K562 (cell line): ENCODE measurements around the gene BCAS3. TPM values are rescaled to one million over a fixed set of nuclear protein-coding genes. Genes with fewer than 3 reads are reported as not detected.

ENCODE experiments used
- ARHGAP35 ChIP-seq: fragments of 450-650 bp; IDR thresholded peaks from 2 replicates; pipeline ENCODE4 v1.6.1; 2018; ENCODE audit not compliant: partially characterized antibody
- EHMT2 ChIP-seq: fragments of 450-650 bp; IDR thresholded peaks from 2 replicates; pipeline ENCODE4 v1.6.1; 2018; ENCODE audit warnings: antibody characterized with exemption
- FOSL1 ChIP-seq: fragments of 200-800 bp; sonication (Bioruptor generic); conservative IDR thresholded peaks from 2 replicates; pipeline ENCODE4 v1.6.1; 2016; ENCODE audit warnings: missing genetic modification characterization, missing compliant biosample characterization
- FOXA3 ChIP-seq, 2 experiments: fragments of 450-650 bp in 1 of 2; sonication (generic) in 1 of 2; formaldehyde crosslinking; IDR thresholded peaks in 1 of 2; conservative IDR thresholded peaks in 1 of 2; 2 replicates each; pipeline versions ENCODE4 v1.4.0 to v1.8.0; 2020 to 2022; ENCODE audit warnings: mild to moderate bottlenecking in 2 of 2, missing genetic modification reagents in 1 of 2
- FOXK2 ChIP-seq, 2 experiments: fragments of 450-650 bp; IDR thresholded peaks in 1 of 2; conservative IDR thresholded peaks in 1 of 2; 2 replicates each; pipeline ENCODE4 v1.6.1; 2016; ENCODE audit warnings: low read depth in 2 of 2, mild to moderate bottlenecking in 1 of 2
- GTF2B ChIP-seq: IDR thresholded peaks from 2 replicates; pipeline ENCODE4 v1.6.1; 2011; ENCODE audit not compliant: insufficient read length; ENCODE audit errors: extremely low read depth
- HBP1 ChIP-seq: fragments of 450-650 bp; formaldehyde crosslinking; IDR thresholded peaks from 2 replicates; pipeline ENCODE4 v1.4.0; 2022; ENCODE audit warnings: missing genetic modification characterization
- ID3 ChIP-seq, 2 experiments: fragments of 250-450 bp in 1 of 2; fragments of 450-650 bp in 1 of 2; sonication (Bioruptor Pico) in 1 of 2; IDR thresholded peaks; 2 replicates each; pipeline versions ENCODE4 v1.6.1 to v1.8.0; 2016 to 2021; ENCODE audit warnings: mild to moderate bottlenecking in 2 of 2, moderate library complexity in 2 of 2, missing compliant biosample characterization in 1 of 2, missing genetic modification characterization in 1 of 2
- KAT8 ChIP-seq: fragments of 450-650 bp; IDR thresholded peaks from 2 replicates; pipeline ENCODE4 v1.6.1; 2016; ENCODE audit warnings: low read depth, mild to moderate bottlenecking
- MCM2 ChIP-seq: fragments of 450-650 bp; IDR thresholded peaks from 2 replicates; pipeline ENCODE4 v1.6.1; 2017; ENCODE audit warnings: low read depth, mild to moderate bottlenecking
- MXI1 ChIP-seq: IDR thresholded peaks from 2 replicates; pipeline ENCODE4 v1.6.1; 2011; ENCODE audit warnings: low read depth, mild to moderate bottlenecking, improper control_type of control experiment, low read length
- NBN ChIP-seq: fragments of 450-650 bp; IDR thresholded peaks from 2 replicates; pipeline ENCODE4 v1.6.1; 2016; ENCODE audit warnings: low read depth, mild to moderate bottlenecking
- NR4A1 ChIP-seq, 2 experiments: fragments of 250-450 bp in 1 of 2; fragments of 450-650 bp in 1 of 2; sonication (Bioruptor Pico) in 1 of 2; IDR thresholded peaks; 2 replicates each; pipeline versions ENCODE4 v1.4.0 to v1.6.1; 2016 to 2020; ENCODE audit warnings: mild to moderate bottlenecking in 2 of 2, missing compliant biosample characterization in 1 of 2, missing genetic modification characterization in 1 of 2, moderate library complexity in 1 of 2
- OTX1 ChIP-seq: fragments of 450-650 bp; formaldehyde crosslinking; IDR thresholded peaks from 2 replicates; pipeline ENCODE4 v1.4.0; 2022; ENCODE audit warnings: mild to moderate bottlenecking
- PCBP1 ChIP-seq: fragments of 200-400 bp; formaldehyde crosslinking; IDR thresholded peaks from 2 replicates; pipeline ENCODE4 v1.6.1; 2018; ENCODE audit warnings: mild to moderate bottlenecking, low read depth, low read length; ENCODE audit not compliant: poor library complexity, severe bottlenecking
- PHF20 ChIP-seq: fragments of 450-650 bp; IDR thresholded peaks from 2 replicates; pipeline ENCODE4 v1.6.1; 2018; ENCODE audit not compliant: partially characterized antibody
- POLR2B ChIP-seq: fragments of 450-650 bp; IDR thresholded peaks from 2 replicates; pipeline ENCODE4 v1.6.1; 2018; ENCODE audit warnings: low read depth; ENCODE audit not compliant: partially characterized antibody
- POLR2H ChIP-seq: IDR thresholded peaks from 2 replicates; pipeline ENCODE4 v1.6.1; 2016; ENCODE audit warnings: missing genetic modification characterization, low read depth, mild to moderate bottlenecking, control low read depth, missing compliant biosample characterization, moderate library complexity
- RBM25 ChIP-seq: fragments of 200-400 bp; formaldehyde crosslinking; IDR thresholded peaks from 2 replicates; pipeline ENCODE4 v1.6.1; 2018; ENCODE audit warnings: low read length, low read depth, moderate library complexity; ENCODE audit not compliant: severe bottlenecking
- SP1 ChIP-seq: sonication (generic); formaldehyde crosslinking; IDR thresholded peaks from 2 replicates; pipeline ENCODE4 v1.8.1; 2022; ENCODE audit warnings: mild to moderate bottlenecking, missing genetic modification reagents
- TBP ChIP-seq: optimal IDR thresholded peaks from 2 replicates; pipeline ENCODE3; 2011; ENCODE audit warnings: low read depth, low read length, improper control_type of control experiment
- ZBTB26 ChIP-seq: fragments of 450-650 bp; formaldehyde crosslinking; IDR thresholded peaks from 2 replicates; pipeline ENCODE4 v1.4.0; 2022; ENCODE audit warnings: missing genetic modification characterization
- ZNF354B ChIP-seq: fragments of 250-450 bp; sonication (Bioruptor Pico); IDR thresholded peaks from 2 replicates; pipeline ENCODE4 v1.4.0; 2020
- ZNF584 ChIP-seq: fragments of 200-800 bp; sonication (Bioruptor generic); IDR thresholded peaks from 2 replicates; pipeline ENCODE4 v1.6.1; 2016; ENCODE audit warnings: low read depth, mild to moderate bottlenecking, missing genetic modification characterization, missing compliant biosample characterization
- polyA plus RNA-seq, 8 experiments: library from polyadenylated mRNA; depleted of rRNA in 4 of 8; stranded (reverse) in 5 of 8; unstranded in 3 of 8; fragments of >200 nt; fragmentation: Nextera tagmentation in 2 of 8; fragmentation: Illumina TruSeq in 1 of 8; extraction: Ambion mirVana in 2 of 8; extraction: Trizol in 1 of 8; gene quantifications; 2 replicates each; pipeline versions ENCODE4 v1.2.1 to v1.2.3, GENCODE V29; 2011 to 2014; ENCODE audit warnings: inconsistent platforms in 1 of 8, missing spikeins in 1 of 8
- total RNA-seq, 7 experiments: library from RNA; depleted of rRNA in 6 of 7; stranded (reverse); fragments of >200 nt in 6 of 7; fragmentation: Illumina TruSeq in 2 of 7; extraction: Trizol in 2 of 7; gene quantifications; 2 replicates each; pipeline versions ENCODE4 v1.2.1 to v1.2.3, GENCODE V29; 2011 to 2021; ENCODE audit warnings: low replicate concordance in 1 of 7

BCAS3 gene
- total and polyA plus RNA-seq, 9 of the 15 experiments (the other 6 are each of a cell fraction or from before 2014, with no cell fraction given) = 1.9 to 5.5 (median 3.5) TPM

GRCh38 chr17:60677308-60678117 is at the start of gene BCAS3 (continued):
- 0 out of 2 replicates have a peak, but pooled peaks have one; percentile 24 for TF ChIP-seq NBN
- TF ChIP-seq PHF20 = peak; percentile 79
- TF ChIP-seq ZBTB26 = peak; percentile 74; the same call in 1 of the 2 replicates
- 0 out of 2 replicates have a peak, but pooled peaks have one; percentile 46 for TF ChIP-seq POLR2H (tag)
- peak; percentile 86 for TF ChIP-seq ARHGAP35
- TF ChIP-seq FOSL1 (tag) = no peak
- peak; percentile 86 for TF ChIP-seq MXI1
- peak; percentile 99 to 100 for TF ChIP-seq FOXK2 (conservative IDR thresholded peaks at IDR 0.05 in 1 of 2, IDR thresholded peaks at IDR 0.05 in 1 of 2; ENCODE audit: low read depth in 2 of 2)
- TF ChIP-seq ZNF354B (CRISPR knock-in tag) = no peak
- no peak for TF ChIP-seq ID3 (CRISPR knock-in tag; IDR thresholded peaks at IDR 0.05)
- TF ChIP-seq ID3 (tag; IDR thresholded peaks at IDR 0.05) = 0 out of 2 replicates have a peak, but pooled peaks have one; percentile 48
- peak; percentile 40; the same call in 1 of the 2 replicates for TF ChIP-seq EHMT2
- peak; percentile 53 for TF ChIP-seq TBP
- no peak for TF ChIP-seq MCM2
- TF ChIP-seq HBP1 (CRISPR knock-in tag) = peak; percentile 81; the same call in 1 of the 2 replicates
- TF ChIP-seq RBM25 = peak; percentile 97
- TF ChIP-seq POLR2B = peak; percentile 96
- no peak for TF ChIP-seq GTF2B
- TF ChIP-seq ZNF584 (CRISPR knock-in tag) = no peak
- no peak for TF ChIP-seq NR4A1 (CRISPR knock-in tag; IDR thresholded peaks at IDR 0.05)
- 0 out of 2 replicates have a peak, but pooled peaks have one; percentile 20 for TF ChIP-seq NR4A1 (tag; IDR thresholded peaks at IDR 0.05)
- no peak for TF ChIP-seq KAT8
- TF ChIP-seq FOXA3 (CRISPR knock-in tag; conservative IDR thresholded peaks at IDR 0.05 in 1 of 2, IDR thresholded peaks at IDR 0.05 in 1 of 2) = peak; percentile 56 to 72
- 0 out of 2 replicates have a peak, but pooled peaks have one; percentile 48 for TF ChIP-seq OTX1
- peak; percentile 52 for TF ChIP-seq PCBP1
- peak; percentile 95 for TF ChIP-seq SP1 (CRISPR knock-in tag)
